MG63 (cell line): ENCODE results near the gene FAM167B. TPM values are rescaled to one million over a fixed set of nuclear protein-coding genes. Genes with fewer than 3 reads are reported as not detected.
"Not testable (repeated sequence)": the region's sequence is repeated elsewhere in the genome, so short reads cannot be mapped to it uniquely, and the experiment has no call there.

Source experiments
- DNase-seq: peaks from one replicate; pipeline ENCODE4 v3.0.0-alpha.2; 2020
- H3K27me3 ChIP-seq: fragments of 250-450 bp; sonication (Bioruptor Pico); 2 replicates; pipeline ENCODE4 v1.5.1; 2020; ENCODE audit warnings: mild to moderate bottlenecking, moderate library complexity
- H3K36me3 ChIP-seq: fragments of 250-450 bp; sonication (Bioruptor Pico); 2 replicates; pipeline ENCODE4 v1.5.1; 2020; ENCODE audit warnings: mild to moderate bottlenecking, moderate library complexity
- H3K4me3 ChIP-seq: fragments of 250-450 bp; sonication (Bioruptor Pico); 2 replicates; pipeline ENCODE4 v1.5.1; 2020; ENCODE audit warnings: mild to moderate bottlenecking, moderate library complexity
- H3K9me3 ChIP-seq: fragments of 250-450 bp; sonication (Bioruptor Pico); 2 replicates; pipeline ENCODE4 v1.5.1; 2020; ENCODE audit warnings: mild to moderate bottlenecking, moderate library complexity
- total RNA-seq: library from RNA; depleted of rRNA; stranded (reverse); fragments of >200 nt; shearing (Covaris generic); gene quantifications from 2 replicates; pipeline ENCODE4 v1.2.3, GENCODE V29; 2014; ENCODE audit warnings: low replicate concordance

The FAM167B gene
- total RNA-seq, 1 experiment from 2014 or later, result 0.30 TPM

DNA sequence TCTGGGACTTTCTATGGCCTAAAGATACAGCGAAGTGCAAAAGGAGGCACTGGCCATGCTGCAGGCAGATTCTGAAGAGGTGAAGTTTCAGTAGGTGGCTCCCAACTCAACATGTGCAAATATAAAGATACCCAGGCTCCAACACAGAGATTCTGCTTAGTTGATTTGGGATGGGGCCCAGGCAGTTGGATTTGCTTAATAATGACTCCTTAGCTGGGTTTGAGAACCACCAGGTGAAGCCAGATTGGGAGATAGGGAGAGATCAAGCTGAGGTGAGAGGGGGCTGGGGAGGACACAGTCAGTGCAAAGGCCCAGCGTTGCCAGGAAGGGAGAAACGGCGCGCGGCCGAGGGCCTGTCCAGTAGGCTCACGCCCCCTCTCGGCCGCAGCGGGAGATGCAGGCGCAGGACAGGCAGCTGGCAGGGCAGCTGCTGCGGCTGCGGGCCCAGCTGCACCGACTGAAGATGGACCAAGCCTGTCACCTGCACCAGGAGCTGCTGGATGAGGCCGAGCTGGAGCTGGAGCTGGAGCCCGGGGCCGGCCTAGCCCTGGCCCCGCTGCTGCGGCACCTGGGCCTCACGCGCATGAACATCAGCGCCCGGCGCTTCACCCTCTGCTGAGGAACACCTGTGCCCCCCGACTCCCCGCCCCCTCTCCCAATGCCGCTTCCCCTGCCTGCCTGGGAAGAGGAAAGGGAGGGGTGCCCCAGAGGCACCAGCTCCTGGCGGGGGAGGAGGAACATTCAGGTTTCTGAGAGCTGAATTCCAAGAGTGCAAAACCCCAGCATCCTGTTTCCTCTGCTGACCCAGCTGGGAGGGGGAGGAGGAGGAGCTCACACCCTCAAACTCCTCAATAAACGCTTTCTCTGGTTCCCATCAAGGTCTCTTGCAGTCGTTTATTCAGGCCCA, 1.2 kb downstream of the FAM167B start:
- Histone ChIP-seq H3K4me3 (no peak overlapping the region), H3K9me3 (no peaks in the 10 kb centered on the region), H3K36me3 (no peaks in the 10 kb centered on the region), H3K27me3 (no peaks in the 10 kb centered on the region)
- DNase-seq, result peak; percentile 65

DNA sequence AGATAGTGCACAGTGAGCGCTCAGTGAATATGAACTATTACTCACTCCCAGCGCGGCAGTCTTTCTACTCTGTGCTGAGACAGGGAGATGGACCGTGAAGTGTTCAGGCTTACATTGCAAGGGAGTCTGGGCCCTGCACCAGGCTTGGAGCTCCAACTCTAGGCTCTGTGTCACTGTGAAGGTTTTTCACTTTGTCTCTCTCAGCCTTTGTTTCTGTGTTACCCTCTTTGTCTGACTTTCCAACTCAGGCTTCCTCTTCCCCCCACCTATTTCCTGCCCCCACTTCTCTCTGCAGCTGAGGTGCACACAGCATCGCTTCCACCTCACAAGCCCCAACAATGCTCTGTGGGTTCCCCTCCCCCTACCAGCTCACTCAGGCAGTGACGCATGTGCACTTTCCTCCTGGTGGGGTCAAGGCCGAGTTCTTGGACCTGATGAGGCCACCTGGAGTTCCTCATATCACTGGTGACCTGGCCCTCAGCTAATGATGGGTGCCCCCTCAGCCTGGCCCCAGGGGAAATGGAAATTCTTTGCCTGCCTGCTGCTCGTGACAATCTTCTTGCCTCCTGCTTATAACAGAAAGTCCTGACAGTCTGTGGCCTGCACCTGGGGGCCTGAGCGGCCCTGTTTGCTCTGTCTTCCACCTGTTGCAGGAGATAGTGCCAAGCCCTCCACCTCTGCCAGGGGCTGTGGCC, 3.0 kb downstream of the FAM167B start:
- no peak overlapping the region for H3K4me3 ChIP-seq
- no peaks in the 10 kb centered on the region for H3K27me3 ChIP-seq
- H3K9me3 ChIP-seq, result no peaks in the 10 kb centered on the region
- H3K36me3 ChIP-seq, result no peaks in the 10 kb centered on the region
- no peak for DNase-seq

DNA sequence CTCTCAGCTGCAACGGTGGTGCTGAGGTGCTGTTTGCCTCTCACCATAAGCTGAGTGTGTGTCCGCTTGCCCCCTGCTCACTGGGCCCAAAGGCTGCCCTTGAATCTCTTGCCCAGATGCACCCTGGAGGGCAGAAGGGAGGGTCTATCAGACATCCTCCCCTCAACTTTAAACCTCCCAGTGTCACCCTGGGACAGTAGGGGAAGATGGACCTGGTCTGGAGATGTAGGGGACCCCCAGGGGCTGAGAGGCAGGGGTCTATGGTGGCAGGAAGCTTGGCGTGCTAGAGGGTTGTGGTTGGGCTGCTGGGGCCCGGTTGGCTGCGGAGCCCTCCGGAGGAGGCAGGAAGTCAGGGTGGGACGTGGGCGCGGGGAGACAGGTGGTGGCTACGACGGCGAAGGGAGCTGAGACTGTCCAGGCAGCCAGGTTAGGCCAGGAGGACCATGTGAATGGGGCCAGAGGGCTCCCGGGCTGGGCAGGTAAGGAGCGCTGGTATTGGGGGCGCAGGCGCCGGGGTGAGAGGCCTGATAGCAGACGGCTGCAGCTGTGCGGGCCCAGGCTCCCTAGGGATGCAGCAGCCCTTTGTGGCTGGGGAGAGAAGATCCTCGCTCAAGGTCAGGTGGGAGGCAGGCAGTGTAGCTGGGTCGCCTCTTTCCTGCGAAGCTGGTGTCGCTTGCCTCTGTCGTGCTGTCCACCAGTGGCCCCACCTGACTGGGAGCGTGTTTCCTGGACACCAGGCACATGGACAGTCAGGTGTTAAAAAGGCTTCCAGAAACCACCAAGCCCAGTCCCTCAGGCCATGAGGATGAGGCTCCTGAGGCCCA, 4.1 kb downstream of the FAM167B start, which contains the start of gene LCK:
TSS of gene LCK (plus strand) at position 373 of the 824 bp plus-strand sequence. CDS start 23,065 bp downstream, outside the sequence.
- no peaks in the 10 kb centered on the region for H3K9me3 ChIP-seq
- no peak within 1 kb of the TSS for H3K4me3 ChIP-seq
- no peak for DNase-seq
- no peaks in the 10 kb centered on the region for H3K27me3 ChIP-seq
- no peaks in the 10 kb centered on the region for H3K36me3 ChIP-seq

DNA sequence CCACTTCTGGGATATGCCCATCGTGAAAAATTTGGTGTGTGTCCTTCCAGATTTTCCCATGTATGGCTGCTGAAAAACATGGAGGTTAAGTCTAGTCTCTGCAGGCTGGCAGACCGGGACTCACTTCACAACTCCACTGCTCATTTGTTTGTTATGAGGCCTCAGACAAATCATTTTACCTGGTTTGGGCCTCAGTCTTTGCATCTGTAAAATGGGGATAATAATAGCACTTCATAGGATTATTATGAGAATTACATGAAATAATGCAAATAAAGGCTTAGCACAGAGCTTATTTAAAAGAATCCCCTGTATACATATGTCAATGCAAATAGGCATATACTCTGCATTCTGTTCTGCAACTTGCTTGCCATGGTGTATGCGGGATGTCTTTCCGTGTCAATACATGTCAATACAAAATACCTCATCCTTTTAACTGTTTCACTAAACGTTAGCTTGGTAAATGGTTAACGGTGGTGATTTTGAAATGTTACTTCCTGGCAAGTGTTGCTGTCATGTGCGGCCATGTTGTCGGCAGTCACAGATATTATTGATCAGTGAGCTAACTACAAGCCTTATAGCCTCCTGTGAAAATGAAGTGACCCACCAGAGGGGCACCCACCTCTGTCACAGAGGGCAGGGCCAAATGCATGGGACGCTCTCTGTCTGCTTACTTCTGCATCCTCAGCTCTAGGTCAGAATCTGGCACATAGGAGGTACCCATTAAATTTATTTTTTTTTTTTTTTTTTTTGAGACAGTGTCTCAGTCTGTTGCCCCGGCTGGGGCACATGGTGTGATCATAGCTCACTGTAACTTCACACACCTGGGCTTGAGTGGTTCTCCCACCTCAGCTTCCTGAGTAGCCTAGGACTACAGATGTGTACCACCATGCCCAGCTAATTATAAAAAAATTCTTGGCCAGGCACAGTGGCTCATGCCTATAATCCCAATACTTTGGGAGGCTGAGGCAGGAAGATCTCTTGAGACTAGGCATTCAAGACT, 8.3 kb downstream of the FAM167B start:
- Histone ChIP-seq H3K27me3 (no peaks in the 10 kb centered on the region), H3K9me3 (no peaks in the 10 kb centered on the region), H3K4me3 (no peak overlapping the region), H3K36me3 (no peaks in the 10 kb centered on the region)
- DNase-seq, result no peak

DNA sequence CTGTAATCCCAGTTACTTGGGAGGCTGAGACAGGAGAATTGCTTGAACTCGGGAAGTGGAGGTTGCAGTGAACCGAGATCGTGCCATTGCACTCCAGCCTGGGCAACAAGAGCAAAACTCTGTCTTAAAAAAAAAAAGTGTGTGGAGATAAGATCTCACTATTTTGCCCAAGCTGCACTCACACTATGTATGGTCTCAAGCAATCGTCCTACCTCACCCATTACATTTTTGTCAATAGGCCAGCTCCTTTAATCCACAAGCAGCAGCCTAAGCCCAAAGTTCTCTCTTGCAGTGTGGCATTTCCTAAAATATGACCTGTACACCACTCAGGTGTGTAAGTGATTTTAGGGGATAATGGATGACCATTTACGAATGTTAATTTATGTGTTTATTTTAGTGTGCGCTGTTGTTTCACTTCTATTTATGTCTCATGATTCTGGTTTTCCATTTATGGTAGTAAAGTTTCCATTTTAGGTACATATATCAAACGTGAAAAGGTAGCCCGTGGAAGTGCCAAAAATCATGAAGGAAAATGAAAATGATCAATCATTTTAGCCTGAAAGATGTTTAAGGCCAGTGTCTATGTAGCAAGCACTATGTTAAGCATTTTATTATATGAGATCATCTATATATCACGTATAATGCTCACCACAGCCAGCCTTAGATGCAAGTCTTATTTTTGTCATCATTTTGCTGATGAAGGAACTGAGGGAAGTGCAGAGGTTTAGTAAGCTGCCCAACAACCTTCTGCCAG, 9.6 kb downstream of the FAM167B start:
- Histone ChIP-seq H3K36me3 (no peaks in the 10 kb centered on the region), H3K27me3 (no peaks in the 10 kb centered on the region), H3K4me3 (no peak overlapping the region), H3K9me3 (no peaks in the 10 kb centered on the region)
- no peak for DNase-seq

DNA sequence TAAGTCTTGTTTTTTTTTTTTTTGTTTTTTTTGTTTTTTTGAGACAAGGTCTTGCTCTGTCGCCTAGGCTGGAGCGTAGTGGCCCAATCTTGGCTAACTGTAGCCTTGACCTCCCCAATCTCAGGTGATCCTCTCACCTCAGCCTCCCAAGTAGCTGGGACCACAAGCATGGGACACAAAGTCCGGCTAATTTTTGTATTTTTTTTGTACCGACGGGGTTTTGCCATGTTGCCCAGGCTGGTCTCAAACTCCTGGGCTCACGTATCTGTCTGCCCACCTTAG, 10.1 kb downstream of the FAM167B start:
- DNase-seq, result no peak
- no peak overlapping the region for H3K4me3 ChIP-seq
- no peaks in the 10 kb centered on the region for H3K27me3 ChIP-seq
- no peaks in the 10 kb centered on the region for H3K36me3 ChIP-seq
- H3K9me3 ChIP-seq, result no peaks in the 10 kb centered on the region

DNA sequence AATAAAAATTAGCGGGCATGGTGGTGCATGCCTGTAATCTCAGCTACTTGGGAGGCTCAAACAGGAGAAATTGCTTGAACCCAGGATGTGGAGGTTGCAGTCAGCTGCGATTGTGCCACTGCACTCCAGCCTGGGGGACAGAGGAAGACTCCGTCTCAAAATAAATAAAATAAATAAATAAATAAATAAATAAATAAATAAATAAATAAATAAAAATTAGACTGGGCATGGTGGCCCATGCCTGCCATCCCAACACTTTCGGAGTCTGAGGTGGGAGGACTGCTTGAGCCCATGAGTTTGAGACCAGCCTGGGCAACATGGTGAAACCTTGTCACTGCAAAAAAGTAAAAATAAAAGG, 16.2 kb downstream of the FAM167B start:
- H3K36me3 ChIP-seq, H3K4me3 ChIP-seq, H3K9me3 ChIP-seq, DNase-seq, H3K27me3 ChIP-seq: not testable (repeated sequence)

DNA sequence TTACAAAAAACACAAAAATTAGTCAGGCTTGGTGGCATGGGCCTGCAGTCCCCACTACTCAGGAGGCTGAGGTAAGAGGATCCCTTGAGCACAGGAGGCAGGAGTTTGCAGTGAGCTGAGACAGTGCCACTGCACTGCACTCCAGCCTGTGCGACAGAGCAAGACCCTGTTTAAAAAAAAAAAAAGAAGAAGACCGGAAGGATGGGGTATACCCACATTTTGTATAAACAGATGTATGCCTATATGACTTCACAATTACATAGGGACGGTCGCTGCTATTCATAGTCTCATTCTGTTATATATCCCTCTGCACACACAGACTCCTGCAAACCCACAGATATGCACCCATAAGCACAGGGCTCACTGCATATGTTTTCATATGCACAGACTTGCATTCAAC, 16.7 kb downstream of the FAM167B start:
- DNase-seq, result no peak
- Histone ChIP-seq H3K27me3 (no peaks in the 10 kb centered on the region), H3K4me3 (no peak overlapping the region), H3K36me3 (no peaks in the 10 kb centered on the region), H3K9me3 (no peaks in the 10 kb centered on the region)

DNA sequence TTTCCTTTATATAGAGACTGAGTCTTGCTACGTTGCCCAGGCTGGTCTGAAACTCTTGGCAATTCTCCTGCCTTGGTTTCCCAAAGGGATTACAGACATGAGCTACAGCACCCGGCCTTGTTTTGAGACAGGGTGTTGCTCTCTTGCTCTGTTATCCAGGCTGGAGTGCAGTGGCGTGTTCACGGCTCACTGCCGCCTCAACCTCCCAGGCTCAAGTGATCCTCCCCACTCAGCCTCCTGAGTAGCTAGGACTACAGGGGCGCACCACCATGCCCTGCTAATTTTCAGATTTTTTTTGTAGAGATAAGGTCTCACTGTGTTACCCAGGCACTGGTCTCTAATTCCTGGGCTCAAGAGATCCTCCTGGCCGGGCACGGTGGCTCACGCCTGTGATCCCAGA, 18.8 kb downstream of the FAM167B start:
- no peak for DNase-seq
- Histone ChIP-seq H3K36me3 (no peaks in the 10 kb centered on the region), H3K27me3 (no peaks in the 10 kb centered on the region), H3K9me3 (no peaks in the 10 kb centered on the region), H3K4me3 (no peak overlapping the region)

DNA sequence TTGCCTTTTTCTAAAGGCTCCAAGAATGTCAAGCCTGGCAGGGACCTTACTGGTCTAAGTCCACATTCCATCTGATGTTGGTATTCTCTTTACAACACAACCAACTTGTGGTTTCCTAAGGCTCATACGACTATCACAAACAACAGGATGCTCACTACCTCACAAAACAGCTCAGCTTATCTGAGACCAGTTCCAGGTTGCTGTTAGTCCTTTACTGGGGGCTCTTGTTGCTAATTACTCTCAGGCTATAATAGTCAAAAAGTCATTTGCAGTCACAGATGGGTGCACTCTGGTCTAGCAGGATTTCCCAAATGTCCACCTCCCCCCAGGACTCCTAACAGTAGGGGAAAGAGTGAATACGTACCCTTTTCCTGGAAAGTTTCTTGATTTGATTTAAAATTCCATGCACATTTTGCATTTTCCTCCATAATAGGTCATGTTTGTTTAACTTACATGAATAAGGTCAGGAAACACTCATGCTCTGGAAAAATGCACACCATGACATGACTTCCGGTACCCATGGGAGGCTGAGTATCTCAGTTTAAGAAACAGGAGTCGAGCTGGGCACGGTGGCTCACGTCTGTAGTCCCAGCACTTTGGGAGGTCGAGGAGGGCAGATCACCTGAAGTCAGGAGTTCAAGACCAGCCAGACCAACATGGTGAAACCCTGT, 20.0 kb downstream of the FAM167B start:
- H3K9me3 ChIP-seq, result no peaks in the 10 kb centered on the region
- H3K4me3 ChIP-seq, result no peak overlapping the region
- no peaks in the 10 kb centered on the region for H3K36me3 ChIP-seq
- no peaks in the 10 kb centered on the region for H3K27me3 ChIP-seq
- DNase-seq, result no peak

DNA sequence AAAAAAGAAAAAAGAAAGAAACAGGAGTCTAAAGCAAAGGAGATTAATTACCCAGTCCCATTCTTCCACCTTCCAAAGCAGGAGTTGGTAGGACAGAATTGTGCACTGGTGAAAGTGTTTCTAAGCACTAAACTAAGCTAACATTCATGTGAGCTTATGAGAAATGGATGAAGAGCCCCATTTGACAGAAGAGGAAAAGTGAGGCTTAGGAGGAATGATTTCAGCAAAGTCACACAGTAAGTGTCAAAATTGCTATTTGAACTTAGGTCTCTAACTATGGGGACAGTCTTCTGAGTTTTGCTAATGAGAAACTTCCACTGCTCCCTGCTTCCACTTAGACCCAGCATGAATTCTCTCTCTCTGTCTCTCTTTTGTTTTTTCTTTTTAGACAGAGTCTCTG, 22.7 kb downstream of the FAM167B start:
- DNase-seq, result no peak
- Histone ChIP-seq H3K9me3 (no peaks in the 10 kb centered on the region), H3K27me3 (no peaks in the 10 kb centered on the region), H3K36me3 (no peaks in the 10 kb centered on the region), H3K4me3 (no peak overlapping the region)

DNA sequence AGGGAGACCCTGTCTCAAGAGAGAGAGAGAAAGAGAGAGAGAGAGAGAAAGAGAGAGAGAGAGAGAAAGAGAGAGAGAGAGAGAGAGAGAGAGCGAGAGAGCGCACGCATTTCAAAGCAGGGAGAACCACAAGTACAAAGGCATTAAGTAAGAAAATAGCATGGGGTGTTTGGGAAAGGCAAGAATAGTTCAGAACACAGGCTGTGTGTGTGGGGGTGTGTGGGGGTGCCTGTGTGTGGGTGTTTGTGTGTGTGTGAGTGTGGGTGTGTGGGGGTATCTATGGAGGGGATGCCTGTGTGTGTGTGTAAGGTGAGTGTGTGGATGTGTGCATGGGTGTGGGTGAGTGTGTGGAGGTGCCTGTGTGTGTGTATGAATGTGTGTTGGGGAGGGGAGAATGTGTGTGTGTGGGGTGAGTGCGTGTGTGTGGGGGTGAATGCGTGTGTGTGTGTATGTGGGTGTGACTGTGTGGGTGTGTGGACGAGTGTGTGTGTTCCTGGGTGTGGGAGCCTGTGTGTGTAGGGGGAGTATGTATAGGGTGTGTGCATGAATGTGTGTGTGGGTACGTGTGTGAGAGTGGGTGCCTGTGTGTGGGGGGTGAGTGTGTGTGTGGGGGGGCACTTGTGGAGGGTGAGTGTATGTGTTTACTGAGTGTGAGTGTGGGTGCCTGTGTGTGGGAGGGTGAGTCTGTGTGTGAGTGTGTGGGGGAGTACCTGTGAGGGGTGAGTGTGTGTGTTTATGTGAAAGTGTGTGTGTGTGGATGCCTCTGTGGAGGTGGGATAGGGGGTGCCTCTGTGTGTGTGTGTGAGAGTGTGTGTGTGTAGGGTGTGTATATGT, 25.8 kb downstream of the FAM167B start:
- no peak for DNase-seq
- Histone ChIP-seq H3K9me3 (no peaks in the 10 kb centered on the region), H3K4me3 (no peak overlapping the region), H3K36me3 (no peaks in the 10 kb centered on the region), H3K27me3 (no peaks in the 10 kb centered on the region)

DNA sequence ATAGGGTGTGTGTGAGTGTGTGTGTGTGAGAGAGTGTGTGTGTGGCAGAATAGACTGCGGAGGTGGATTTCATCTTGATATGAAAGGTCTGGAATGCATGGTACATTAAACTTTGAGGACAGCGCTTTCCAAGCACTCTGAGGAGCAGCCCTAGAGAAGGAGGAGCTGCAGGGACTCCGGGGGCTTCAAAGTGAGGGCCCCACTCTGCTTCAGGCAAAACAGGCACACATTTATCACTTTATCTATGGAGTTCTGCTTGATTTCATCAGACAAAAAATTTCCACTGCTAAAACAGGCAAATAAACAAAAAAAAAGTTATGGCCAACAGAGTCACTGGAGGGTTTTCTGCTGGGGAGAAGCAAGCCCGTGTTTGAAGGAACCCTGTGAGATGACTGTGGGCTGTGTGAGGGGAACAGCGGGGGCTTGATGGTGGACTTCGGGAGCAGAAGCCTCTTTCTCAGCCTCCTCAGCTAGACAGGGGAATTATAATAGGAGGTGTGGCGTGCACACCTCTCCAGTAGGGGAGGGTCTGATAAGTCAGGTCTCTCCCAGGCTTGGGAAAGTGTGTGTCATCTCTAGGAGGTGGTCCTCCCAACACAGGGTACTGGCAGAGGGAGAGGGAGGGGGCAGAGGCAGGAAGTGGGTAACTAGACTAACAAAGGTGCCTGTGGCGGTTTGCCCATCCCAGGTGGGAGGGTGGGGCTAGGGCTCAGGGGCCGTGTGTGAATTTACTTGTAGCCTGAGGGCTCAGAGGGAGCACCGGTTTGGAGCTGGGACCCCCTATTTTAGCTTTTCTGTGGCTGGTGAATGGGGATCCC, 26.6 kb downstream of the FAM167B start:
- Histone ChIP-seq H3K27me3 (no peaks in the 10 kb centered on the region), H3K4me3 (no peak overlapping the region), H3K9me3 (no peaks in the 10 kb centered on the region), H3K36me3 (no peaks in the 10 kb centered on the region)
- DNase-seq, result no peak
